GM12873 (cell line): Measurements from ENCODE around the gene TTC23.

ENCODE experiments used
- CTCF ChIP-seq: IDR thresholded peaks from 2 replicates; pipeline ENCODE4 v1.5.1; 2012; ENCODE audit warnings: low read depth, mild to moderate bottlenecking, moderate library complexity, low read length, control low read depth; ENCODE audit not compliant: insufficient read depth; ENCODE audit errors: missing control alignments

Gene TTC23

DNA sequence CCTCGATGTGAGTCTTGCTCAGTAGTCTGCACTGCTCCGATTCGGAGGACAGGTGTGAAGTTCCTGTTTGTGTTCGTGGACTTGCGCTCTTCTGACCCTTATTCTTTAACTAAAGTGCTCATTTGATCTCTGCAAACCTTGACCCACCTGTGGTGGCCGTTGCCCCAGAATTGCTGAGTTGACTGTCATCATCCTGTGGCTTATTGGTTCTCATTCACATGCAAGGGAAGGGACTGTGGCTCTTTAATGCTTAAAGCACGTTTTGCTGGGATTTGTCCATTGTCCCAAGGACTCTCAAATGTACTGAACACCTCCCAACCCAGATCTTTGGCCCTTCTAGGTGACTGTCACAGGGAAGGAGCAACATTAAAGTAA lies 131.1 kb downstream of the TTC23 start:
- no peak for TF ChIP-seq CTCF

DNA sequence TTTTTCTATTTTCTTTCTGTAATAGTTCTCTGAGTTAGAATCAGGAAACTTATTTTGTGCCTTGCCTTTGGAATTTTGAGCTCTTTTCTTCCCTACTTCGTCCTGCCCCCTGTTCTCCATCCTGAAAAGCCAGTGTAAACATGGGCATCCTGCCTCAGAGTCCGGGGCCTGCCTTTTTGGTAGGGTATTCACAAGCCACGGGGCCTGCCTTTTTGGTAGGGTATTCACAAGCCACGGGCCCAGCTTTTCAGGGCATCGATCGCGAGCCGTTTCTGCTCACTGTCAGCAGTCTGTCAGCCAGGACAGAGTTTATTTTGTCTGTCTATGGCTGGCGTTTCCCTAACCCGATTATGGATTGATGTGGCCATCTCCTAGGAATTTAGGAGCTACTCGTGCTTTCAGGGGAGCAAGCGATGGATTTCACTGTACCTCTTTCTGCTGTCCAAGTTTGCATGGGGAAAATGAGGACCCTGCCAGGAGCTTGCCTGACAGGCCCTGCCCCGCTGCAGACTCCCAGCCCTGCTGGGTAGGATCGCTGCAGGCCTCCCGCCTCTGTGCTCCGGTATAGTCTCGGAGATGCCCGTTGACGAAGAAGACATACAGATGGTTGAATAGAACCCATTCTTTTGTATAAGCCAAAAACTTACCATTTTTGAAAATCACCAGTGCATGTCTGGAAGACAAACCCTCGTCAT lies 131.7 kb downstream of the TTC23 start:
- TF ChIP-seq CTCF, result no peak

GRCh38 chr15:99117111-99117510 lies 132.3 kb downstream of the TTC23 start:
- no peak for TF ChIP-seq CTCF

- no peak for TF ChIP-seq CTCF
Measured at GRCh38 chr15:99115300-99116215, 133.8 kb downstream of the TTC23 start.

GRCh38 chr15:99114511-99115299 lies 134.7 kb downstream of the TTC23 start:
- no peak for TF ChIP-seq CTCF

- TF ChIP-seq CTCF, result no peak
Measured at GRCh38 chr15:99113547-99114271, 135.7 kb downstream of the TTC23 start.
